Fibroblast of skin of back (primary cell): ENCODE measurements around the gene RGS4. TPM values are rescaled to one million over a fixed set of nuclear protein-coding genes. Genes with fewer than 3 reads are reported as not detected.

Experiments used
- DNase-seq: peaks from one replicate; pipeline ENCODE4 v3.0.0-alpha.2; 2013
- polyA plus RNA-seq, 2 experiments: library from polyadenylated mRNA; unstranded; fragments of 120-200 nt; gene quantifications; one replicate each; pipeline ENCODE4 v1.2.1, GENCODE V29; 2013; ENCODE audit not compliant: insufficient read length in 2 of 2

The RGS4 gene
- polyA plus RNA-seq (2013, experiment 1 of 2; ENCODE audit: insufficient read length): 366 TPM
- 293 TPM for polyA plus RNA-seq (2013, experiment 2 of 2; ENCODE audit: insufficient read length)

DNA sequence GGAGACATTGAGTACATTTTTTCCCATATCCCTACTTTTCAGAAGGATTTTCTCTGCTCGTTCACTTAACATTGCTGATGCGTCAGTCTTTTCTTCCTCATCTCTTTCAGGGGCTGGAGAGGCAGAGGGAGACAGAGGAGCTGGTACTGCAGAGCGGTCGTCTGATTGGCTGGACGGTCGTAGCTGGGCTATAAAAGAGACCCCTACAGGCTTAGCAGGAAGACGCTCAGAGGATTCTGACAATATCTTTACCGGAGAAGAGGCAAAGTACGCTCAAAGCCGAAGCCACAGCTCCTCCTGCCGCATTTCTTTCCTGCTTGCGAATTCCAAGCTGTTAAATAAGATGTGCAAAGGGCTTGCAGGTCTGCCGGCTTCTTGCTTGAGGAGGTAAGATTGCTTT lies at the start of gene RGS4:
TSS of gene RGS4 (plus strand) at position 220 of the 400 bp plus-strand sequence. CDS start at position 344, 124 bp downstream.
- DNase-seq: peak; percentile 97

DNA sequence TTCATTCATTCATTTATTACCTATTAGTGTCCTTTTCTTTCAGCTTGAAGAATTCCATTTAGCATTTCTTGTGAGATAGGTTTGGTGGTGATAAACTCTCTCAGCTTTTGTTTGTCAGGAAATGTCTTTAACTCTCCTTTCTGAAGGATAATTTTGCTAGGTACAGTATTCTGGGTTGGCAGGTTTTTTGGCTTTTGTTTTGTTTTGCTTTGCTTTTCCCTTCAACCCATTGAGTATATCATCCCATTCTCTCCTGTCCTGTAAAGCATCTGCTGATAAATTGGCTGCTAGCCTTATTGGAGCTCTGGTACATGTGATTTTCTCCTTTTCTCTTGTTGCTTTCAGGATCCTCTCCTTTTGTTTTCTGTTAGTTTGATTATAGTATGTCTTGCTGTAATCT lies 47.0 kb upstream of the RGS4 start:
- DNase-seq: no peak

DNA sequence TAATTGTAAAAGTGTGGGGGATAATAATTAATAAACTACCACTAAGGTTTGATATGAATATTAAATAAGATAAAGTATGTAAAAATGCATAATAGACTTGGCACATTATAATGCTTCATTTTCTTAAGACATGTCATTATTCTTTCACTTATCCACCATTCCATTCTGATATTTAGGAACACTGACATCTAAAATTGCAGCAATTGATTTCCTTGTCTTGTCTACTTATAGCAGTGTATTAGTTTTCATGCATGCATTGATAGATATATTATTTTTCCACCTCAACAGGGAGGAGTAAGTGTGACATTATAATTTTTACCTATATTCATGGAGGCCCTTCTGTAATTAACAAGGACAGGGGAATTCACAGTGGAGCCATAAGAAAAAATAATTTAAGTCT lies 41.6 kb upstream of the RGS4 start:
- DNase-seq: no peak

DNA sequence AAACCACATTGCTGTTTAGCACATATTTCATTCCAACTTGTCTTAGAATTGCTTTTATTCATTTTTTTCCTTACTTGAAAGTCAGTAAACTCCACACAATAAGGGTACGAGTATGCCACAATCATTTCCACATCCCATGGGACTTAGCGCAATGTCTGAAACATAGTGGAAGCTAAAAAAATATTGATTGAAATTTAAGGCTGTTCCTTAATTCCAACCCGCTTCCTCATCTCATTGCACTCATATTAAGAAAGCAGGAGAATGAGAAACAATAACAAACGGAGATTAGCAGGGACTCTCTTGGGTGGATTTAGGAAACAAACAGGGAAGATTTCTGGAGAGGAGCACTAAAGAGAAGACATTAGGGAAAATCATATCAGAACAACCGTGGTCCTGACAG lies 39.3 kb upstream of the RGS4 start:
- peak; percentile 86 for DNase-seq

DNA sequence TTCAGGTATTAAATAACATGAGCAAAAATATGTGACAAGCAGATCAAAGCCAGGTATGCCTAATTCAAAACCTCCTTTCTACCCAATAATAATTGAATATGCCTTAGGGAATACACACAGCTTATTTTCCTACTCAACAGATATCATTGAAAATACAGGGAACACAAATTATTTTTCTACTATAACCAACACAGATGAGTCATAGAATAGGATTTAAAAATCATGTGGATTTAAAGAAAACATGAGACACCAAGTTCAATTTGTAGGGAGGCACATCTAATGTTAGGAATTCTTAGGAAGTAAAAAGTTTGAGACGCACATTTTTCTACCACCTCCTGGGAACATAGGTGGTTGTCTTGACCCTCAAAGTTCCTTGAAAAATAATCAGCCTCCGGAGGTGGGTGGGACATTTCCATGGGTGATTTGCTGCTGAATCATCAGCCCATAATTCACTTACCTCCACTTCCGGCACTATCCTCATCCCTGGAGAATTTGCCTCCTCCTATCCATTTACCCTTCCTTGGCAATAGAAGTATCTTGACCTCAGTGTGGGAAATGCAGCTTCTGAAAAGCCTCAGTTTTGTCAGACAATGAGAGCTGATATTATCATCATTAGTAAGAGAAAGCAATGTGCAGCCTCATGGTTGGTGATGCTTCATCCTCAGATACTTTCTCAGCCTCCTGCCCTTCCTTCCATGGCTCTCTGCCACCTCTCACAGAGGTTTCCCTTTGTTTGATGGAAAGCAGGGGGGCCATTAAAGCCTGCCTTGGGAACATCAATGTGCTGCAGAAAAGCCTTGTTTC lies 33.5 kb upstream of the RGS4 start:
- peak; percentile 98 for DNase-seq

DNA sequence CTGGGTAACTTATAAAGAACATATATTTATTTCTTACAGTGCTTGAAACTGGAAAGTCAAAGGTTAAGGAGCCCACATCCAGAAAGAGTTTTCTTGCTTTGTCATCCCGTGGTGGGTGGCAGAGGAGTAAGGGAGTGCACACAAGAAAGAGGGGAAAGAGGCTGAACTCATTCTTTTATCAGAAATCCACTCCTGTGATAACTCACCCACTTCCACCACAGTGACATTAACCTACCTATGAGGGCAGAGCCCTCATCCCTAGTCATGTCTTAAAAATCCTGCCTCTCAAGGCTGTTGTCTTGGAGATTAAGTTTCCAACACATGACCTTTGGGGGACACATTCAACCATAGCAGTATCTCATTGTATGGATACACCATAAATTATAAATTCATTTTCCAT lies 32.5 kb upstream of the RGS4 start:
- peak; percentile 32 for DNase-seq

DNA sequence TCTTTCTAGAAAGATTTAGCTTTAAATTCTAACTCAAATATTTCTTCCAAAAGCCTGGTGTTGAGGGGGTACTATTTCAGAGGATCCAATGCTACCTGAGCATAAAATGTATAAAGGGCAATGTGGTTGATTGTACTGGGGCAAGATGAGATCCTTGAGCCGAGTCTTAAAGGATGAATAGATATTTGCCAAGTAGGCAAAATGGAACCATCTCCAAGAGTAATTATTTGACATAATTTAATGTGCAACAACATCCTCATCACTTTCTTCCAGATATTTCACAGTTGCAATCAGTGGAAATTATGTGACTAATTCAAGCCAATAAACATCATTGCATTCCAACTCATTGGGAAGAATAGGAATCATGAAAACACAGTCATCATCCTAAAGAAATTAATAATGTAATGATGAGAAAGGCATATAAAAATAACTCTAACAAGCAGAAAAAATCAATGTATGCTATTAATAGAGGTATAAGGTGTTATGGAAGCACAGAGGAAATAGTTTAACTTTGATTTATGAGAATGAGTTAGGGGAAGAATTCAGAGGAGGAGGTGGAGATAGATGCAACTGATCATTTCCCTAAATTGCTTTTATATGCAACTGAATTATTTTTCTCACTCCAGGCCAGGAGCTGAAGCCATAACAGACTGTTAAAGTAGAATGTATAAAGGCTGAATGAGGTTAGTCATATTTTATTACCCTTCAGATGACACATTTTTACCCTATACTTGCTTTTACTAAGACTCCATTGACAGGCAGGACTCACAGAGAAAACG lies 30.0 kb upstream of the RGS4 start:
- DNase-seq: no peak

DNA sequence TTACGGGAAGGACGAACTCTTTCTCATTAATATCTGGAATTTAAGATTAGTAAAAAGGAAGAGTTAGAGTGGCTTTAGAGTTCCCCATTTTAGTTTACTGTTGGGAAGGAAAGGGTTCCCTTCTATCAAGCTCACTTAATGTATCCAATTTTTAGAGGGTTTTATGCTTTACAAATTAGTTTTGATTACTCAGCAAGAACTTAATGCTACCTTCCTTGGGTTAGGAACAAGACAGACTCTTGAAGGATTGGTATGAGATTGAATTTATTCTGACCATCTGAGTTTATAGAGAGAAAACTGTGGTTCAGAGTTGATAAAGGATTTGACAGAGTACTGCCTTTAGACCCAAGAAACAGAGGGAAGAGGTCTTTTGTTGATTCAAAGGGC lies 29.5 kb upstream of the RGS4 start:
- DNase-seq: no peak

DNA sequence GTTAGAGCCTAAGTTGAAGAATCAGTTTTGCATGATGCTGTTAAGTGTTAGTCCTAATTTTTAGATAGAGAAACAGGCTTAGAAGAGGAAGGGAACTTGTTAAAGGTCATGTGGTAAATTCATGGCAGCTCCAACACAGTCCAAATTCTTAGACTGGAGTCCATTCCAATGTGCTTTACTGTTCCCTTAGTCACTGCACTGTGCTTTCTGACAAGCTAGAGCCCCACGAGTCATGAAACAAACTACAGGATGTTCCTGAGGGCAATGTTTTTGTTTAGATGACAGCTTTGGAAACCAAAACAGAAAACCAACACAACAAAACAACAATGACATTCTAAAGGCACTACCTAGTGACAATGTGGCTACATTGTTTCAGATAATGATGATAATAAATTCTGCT lies 23.1 kb upstream of the RGS4 start:
- peak; percentile 70 for DNase-seq

DNA sequence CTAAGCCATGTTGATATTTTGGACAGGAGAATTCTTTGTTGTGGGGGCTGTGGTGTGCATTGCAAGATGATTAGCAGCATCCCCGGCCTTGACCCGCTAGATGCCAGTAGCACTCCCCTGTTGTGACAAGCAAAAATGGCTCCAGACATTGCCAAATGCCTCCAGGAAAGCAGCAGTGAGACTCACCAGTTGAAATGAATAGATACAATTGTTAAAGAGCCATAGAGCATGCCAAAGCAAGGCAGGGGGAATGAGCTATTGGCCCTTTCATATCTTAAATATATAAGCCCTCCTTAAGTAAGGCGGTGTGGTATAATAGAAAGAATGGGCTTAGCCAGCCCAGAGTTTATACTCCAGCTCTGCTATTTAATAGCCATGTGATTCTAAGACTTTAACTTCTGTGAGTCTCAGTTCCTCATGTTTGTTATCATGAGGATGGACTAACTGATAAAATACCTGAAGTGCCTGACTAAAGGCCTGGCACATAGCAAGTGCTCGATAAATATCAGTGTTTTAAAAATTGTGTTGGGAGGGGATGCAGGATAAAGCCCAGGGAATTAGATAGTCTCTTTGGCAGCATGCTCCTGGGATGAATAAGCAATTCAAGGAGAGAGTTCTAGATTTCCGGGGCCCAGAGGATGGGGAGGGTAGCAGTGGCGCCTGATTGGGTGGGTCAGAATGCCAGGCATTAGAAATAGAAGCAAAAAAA lies 21.1 kb upstream of the RGS4 start:
- DNase-seq: no peak

DNA sequence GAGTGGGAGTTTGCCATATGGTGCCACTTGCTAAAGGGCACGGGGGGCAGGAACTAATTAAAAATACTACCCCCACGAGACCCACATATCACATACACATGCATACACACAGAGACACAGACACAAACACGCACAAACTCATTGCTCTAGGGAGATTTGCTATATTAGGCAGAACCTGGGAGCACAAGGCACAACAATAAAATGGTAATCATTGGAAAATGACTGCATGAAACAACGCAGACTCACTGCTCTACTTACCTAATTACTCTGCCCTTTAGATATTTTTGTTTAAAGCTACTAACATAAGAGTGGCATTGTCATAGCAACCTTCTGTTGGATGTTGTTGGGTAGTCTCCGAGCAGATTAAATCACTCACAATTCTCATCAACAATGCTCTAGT lies 20.3 kb upstream of the RGS4 start:
- DNase-seq: no peak

DNA sequence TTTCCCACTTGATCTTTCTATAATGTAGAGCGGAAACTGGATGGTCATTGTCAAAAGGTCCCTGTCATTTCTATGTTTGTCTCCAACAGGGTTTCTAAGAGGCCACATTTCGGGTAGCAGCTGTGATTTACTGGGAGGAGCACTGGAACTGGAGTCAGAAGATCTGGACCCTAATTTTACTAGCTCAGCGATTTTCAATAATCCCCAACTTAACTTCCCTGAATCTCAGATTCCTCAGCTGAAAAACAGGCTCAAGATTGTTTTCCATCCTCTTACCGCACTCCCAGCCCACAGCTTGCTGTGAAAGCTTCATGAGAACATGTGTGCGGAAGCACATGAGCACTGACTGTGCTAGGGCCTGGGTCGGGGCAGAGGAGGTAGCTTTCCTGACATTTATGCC lies 19.9 kb upstream of the RGS4 start:
- DNase-seq: no peak

DNA sequence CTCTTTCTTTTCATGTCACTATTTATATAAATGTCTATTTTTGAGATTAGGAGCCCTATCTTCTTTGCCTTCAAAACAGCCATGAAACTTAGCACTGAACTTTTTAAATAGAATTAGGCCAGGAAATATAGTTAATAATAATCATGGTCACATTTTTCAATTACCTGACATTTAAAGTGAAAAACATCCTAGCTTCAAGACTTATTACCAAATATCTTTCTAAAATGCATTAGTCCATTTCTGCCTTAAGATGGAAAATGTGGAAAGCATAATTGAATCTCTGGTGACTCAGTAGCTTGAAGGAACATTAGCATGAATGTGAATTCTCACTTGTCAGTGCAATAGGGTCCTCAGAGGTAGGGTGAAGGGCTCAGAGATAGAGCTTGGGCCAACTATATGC lies 18.7 kb upstream of the RGS4 start:
- DNase-seq: no peak

DNA sequence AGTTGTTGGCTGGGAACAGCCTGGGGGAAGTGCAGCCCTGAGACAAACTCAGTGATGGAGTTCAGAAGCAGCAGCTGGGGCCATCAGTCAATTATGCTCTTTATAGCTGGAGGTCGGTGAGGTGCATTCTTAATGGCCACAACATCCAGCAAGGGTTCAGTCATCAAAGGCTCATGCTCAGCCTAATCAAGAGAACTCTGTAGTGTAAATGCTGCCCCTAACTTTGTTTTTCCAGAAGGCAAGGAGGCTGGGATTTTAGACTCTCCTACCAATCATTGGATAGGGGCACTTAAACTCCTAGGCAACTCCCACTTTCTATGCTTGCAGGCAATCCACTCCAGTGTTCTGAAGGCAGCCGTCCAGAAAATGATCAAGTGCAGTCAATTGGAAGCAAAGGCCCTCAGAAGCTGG lies 15.0 kb upstream of the RGS4 start:
- DNase-seq: no peak

DNA sequence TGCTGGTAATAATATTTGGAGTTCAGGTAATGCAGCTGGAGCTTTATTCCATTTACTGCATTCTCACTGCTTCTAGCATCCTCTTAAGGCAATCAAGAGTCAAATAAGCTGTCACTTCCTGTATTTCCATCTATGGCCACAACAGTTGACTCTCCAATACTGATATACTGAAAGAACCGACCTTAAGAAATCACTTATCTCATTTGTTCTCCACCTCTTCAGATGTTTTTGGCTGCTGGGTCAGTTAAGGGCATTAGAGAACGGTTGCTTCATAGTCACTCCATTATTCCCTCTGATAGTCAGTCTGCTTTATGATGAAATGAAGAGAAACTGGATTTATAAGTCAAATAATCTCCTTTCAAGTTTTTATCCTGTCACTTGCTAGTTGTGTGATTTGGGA lies 14.2 kb upstream of the RGS4 start:
- no peak for DNase-seq

DNA sequence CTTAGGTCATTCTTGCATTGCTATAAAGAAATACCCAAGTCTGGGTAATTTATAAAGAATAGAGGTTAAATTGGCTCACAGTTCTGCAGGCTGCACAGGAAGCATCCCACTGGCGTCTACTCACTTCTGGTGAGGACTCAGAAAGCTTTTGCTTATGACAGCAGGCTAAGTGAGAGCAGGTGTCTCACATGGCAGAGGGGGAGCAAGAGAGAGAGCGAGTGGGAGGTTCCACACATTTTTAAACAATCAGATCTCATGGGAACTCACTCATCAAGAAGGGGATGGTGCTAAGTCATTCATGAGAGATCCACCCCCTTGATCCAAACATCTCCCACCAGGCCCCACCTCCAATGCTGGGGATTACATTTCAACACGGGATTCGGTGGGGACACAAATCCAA lies 13.6 kb upstream of the RGS4 start:
- no peak for DNase-seq

DNA sequence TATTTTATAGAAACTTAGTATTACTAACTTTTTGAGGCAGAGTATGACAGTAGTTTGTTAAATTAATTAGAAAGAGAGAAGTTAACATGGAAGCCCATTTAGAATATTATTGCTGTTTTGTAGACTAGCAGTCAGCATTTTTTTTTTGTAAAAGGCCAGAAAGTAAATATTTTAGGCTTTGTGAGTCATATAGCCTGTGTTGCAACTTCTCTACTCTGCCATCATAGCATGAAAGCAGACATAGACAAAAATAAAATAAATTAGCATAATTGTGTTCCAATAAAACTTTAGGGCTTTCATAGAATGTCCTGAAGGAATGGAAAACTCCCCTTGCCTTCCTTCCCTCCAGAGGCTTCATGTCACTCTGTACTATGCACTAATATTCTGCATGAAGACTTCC lies 12.3 kb upstream of the RGS4 start:
- DNase-seq: peak; percentile 26

DNA sequence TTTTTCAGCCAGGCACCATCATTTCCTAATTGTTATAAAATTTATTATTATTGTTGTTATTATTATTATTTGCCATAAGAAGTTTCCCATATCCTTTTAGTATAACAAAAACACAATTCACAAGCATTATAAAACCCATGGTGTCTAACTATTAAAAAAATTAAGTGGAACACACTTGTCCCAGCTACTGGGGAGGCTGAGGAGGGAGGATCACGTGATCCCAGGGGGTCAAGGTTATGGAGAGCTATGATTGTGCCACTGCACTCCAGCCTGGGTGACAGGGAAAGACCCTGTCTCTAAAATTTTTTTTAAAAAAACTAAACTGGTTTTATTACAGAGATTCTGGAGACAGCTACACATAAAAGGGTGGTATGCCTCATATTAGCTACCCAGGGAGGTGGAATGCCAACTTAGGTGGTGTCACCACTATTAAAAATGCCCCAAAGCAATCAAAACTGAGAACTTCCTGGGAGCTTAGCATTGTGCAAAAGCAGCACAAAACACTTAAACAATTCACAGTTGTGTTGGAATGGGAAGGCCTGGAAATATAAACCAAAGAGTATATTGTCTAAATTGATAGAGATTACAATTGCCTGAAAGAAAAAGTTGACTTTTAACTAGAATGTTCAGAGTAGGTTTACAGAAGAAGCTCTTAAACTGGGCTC lies 8.7 kb upstream of the RGS4 start:
- no peak for DNase-seq

DNA sequence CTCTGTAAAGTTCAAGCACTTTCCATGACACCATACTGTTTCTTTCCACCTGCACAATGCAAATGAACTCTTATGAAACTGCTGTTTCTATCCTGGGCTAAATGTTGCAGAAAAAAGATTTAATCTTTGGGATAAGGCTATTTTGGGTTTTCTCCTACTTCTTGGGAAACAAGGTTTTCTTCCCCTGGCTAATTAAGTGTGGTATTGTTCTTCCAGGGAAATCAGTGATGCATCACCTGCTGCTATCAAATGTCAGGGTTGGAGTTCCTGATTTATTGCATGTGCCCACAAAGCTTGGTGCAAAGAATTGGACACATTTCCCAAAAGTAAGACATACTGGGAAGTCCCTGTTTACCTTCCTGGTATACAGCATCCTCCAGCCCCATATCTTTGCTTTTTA lies 6.0 kb upstream of the RGS4 start:
- no peak for DNase-seq

DNA sequence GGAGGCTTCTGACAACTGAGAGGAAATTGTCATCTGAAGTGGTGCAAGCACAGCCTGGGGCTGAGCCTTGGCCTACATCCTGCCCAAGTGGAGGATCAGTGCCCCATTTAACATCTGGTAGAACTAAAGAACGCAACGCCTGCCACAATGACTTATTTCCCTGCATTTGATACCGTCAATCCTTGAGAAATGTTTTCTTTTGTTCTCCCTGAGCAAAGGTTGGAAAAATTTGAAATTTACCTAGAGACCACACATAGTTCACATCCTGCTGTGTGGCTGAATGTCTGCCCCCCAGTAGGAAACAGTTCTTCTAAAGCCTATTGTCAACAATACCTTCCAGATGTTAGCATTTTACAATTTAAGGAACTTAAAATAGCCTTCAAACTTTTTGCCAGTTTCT lies 5.6 kb upstream of the RGS4 start:
- no peak for DNase-seq

DNA sequence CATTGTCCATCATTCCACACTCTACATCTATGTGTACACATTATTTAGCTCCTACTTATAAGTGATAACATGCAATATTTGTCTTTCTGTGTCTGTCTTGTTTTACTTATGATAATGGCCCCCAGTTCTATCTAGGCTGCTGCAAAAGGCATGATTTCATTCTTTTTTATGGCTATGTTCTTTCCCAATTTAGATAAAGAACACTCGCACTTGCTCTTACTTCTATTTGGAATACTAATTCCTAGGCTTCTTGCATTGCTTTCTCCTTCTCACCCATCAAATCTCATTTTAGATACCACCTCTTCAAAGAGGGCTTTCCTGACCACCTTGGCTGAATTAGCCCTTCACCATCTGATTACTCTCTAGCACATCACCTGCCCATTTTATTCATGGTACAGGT lies 3.0 kb upstream of the RGS4 start:
- no peak for DNase-seq

DNA sequence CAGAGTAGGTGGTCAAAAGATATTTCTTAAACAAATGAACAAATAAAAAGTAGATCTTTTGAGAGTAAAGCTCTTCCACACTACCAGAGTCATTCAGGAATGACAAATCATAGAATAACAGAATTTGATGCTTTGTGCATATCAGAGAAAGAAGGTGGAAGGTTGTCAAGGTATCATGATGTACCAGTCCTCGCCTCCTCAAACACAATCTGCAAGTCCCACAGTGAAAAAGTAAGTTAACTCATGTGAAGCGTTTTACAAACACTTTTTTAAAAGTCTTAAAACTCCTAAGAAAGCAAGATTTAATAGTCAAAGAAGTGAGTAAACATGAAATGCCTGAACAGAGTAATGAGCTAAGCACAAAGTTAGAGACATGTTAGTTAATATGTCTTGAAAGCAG lies 2.5 kb upstream of the RGS4 start:
- DNase-seq: no peak

DNA sequence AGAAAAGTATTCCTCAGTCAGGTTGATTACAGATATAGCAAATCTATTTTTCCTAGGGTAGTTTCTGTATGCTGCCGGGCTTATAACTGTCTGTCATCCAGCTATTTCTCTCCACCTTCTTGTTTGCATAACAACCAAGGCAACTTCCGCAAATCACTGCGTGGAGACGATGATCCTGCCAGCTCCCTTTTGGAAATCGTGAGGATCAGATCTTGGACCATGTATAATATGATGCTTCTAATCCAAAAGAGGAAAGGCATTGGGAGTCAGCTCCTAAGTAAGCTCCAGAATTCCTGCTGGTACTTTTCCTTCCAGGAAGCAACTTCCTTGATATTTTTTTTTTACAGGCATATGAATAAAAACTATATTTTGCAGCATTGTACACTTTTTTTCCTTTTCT lies 445 bp upstream of the RGS4 start:
- DNase-seq: peak; percentile 18
